DMS153 treated with DMSO at 0.1 percent for 48 hours (cell line): Measurements from ENCODE around the gene ABLIM3.

Experiments used
- DNase-seq: peaks from one replicate; lab custom pipeline; 2025; ENCODE audit not compliant: unreplicated experiment; lab: John Stamatoyannopoulos, UW

Gene ABLIM3

GRCh38 chr5:149278451-149279210, 137.3 kb downstream of the ABLIM3 start:
- no peak for DNase-seq

GRCh38 chr5:149279661-149280060, 138.4 kb downstream of the ABLIM3 start:
- DNase-seq: no peak

- DNase-seq: no peak
These were observed 138.8 kb downstream of the ABLIM3 start for GRCh38 chr5:149280124-149280523.

GRCh38 chr5:149280802-149281201, 139.5 kb downstream of the ABLIM3 start:
- DNase-seq: no peak

- DNase-seq: no peak
These were observed 141.0 kb downstream of the ABLIM3 start for GRCh38 chr5:149282027-149282965.

- no peak for DNase-seq
These were observed 141.7 kb downstream of the ABLIM3 start for GRCh38 chr5:149282966-149283332.

GRCh38 chr5:149283626-149284480, 142.6 kb downstream of the ABLIM3 start:
- no peak for DNase-seq

GRCh38 chr5:149284501-149284900, 143.2 kb downstream of the ABLIM3 start:
- no peak for DNase-seq

GRCh38 chr5:149285153-149285552, 143.9 kb downstream of the ABLIM3 start:
- no peak for DNase-seq

GRCh38 chr5:149288436-149288835, 147.1 kb downstream of the ABLIM3 start:
- no peak for DNase-seq

GRCh38 chr5:149289301-149289700, 148.0 kb downstream of the ABLIM3 start:
- DNase-seq: no peak

- no peak for DNase-seq
These were observed 153.9 kb downstream of the ABLIM3 start for GRCh38 chr5:149294872-149295829.

- DNase-seq: no peak
These were observed 156.2 kb downstream of the ABLIM3 start for GRCh38 chr5:149297340-149298025.

GRCh38 chr5:149298163-149298562, 156.9 kb downstream of the ABLIM3 start:
- no peak for DNase-seq

GRCh38 chr5:149298842-149299404, 157.6 kb downstream of the ABLIM3 start:
- no peak for DNase-seq

GRCh38 chr5:149299451-149300054, 158.3 kb downstream of the ABLIM3 start:
- DNase-seq: no peak

GRCh38 chr5:149300441-149300840, 159.1 kb downstream of the ABLIM3 start:
- DNase-seq: no peak

- DNase-seq: no peak
These were observed 159.9 kb downstream of the ABLIM3 start for GRCh38 chr5:149301049-149301743.
